ENCODE data around the gene HIF3A. TPM values are rescaled to one million over a fixed set of nuclear protein-coding genes. Genes with fewer than 3 reads are reported as not detected.
A peak's percentile ranks its signal among the peaks of the same experiment; 100 is the strongest.

HIF3A gene
- total RNA-seq, 5 donors from 2014 or later (not counting 1 experiment from before 2014, with no cell fraction given), result 0.13 to 0.76 (median 0.26) TPM; not detected in 2

DNA sequence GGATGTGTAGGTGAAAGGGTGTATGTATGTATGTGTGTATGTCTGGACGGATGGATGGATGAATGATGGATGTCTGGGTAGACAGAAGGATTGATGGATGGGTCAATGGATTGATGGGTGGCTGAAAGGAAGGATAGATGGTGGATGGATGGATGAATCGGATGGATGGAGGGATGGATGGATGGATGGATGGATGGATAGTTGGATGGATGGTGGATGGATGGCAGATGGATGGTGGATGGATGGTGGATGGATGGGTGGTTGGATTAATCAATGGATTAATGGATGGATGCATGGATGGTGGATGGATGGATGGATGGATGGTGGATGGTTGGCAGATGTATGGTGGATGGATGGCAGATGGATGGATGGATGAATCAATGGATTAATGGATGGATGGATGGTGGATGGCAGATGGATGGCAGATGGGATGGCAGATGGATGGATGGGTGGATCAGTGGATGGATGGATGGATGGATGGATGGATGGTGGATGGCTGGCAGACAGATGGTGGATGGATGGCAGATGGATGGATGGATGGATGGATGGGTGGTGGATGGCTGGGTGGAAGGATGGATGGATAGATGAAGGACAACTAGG is 33.6 kb downstream of the HIF3A start:
- H3K27me3 ChIP-seq (replicated peaks in 1 of 2; ENCODE audit: control insufficient read depth in 2 of 2, extremely low read depth in 1 of 2, insufficient read depth in 2 of 2, low read length in 1 of 2), result peaks cover 0 to 6% of the 10 kb centered on the region in 2 experiments
- CTCF ChIA-PET, result no interaction called here
- Mint-ChIP-seq H3K27me3 (peaks cover 6 to 11% of the 10 kb centered on the region in 2 donors), H3K36me3 (peaks cover 10% of the 10 kb centered on the region), H3K27ac (no peak overlapping the region), H3K9me3 (peaks cover 18 to 29% (median 19%) of the 10 kb centered on the region in 3 donors), H3K4me1 (no peaks in the 10 kb centered on the region), H3K4me3 (no peak overlapping the region)
- DNase-seq (no peak), ATAC-seq (replicated peaks in 1 of 4) (no peak)
- H3K9me3 ChIP-seq, result no peaks in the 10 kb centered on the region
- POLR2A ChIA-PET, result no interaction called here
- H3K4me1 ChIP-seq (ENCODE audit: control insufficient read depth in 1 of 2, extremely low read depth in 1 of 2, insufficient read depth in 2 of 2, low read length in 2 of 2), result no peaks in the 10 kb centered on the region
- H3K36me3 ChIP-seq (ENCODE audit: control insufficient read depth in 2 of 2, extremely low read depth in 1 of 2, insufficient read depth in 1 of 2, low read length in 1 of 2), result no peaks in the 10 kb centered on the region
- WGBS (ENCODE audit: insufficient coverage), result 85% methylated on average over 2 of the region's 2 CpGs
- no peak overlapping the region for H3K4me3 ChIP-seq (ENCODE audit: control insufficient read depth in 1 of 2, extremely low read depth in 1 of 2, low read length in 1 of 2)
- H3K27ac ChIP-seq (ENCODE audit: low read length), result no peak overlapping the region

DNA sequence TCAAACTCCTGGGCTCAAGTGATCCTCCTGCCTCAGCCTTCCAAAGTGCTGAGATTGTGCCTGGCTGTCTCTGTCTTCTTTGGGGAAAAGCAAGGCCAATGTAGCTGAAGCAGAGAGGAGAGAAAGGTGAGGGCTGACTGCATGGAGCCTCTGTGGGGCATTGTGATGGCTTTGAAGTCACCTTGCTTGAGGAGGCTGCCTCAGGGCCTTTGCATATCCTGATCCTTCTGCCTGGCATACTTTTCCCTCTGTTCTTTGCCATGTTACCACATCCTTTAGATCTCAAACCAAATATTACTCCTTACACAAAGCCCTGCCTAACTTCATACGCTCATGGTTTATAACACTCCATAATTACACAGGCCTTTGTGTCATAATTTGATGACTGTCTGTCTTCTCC is 40.6 kb downstream of the HIF3A start:
- WGBS (ENCODE audit: insufficient coverage), result no CpG with 5 or more reads among the region's 1 CpG
- H3K27ac ChIP-seq (ENCODE audit: low read length), result no peak overlapping the region
- no peak for ATAC-seq (replicated peaks in 1 of 4)
- H3K36me3 ChIP-seq (ENCODE audit: control insufficient read depth in 2 of 2, extremely low read depth in 1 of 2, insufficient read depth in 1 of 2, low read length in 1 of 2), result no peaks in the 10 kb centered on the region
- ChIA-PET CTCF (no interaction called here), POLR2A (no interaction called here)
- Mint-ChIP-seq H3K4me3 (no peak overlapping the region), H3K36me3 (no peaks in the 10 kb centered on the region), H3K27me3 (peaks cover 0 to 6% of the 10 kb centered on the region in 2 donors), H3K4me1 (no peaks in the 10 kb centered on the region), H3K27ac (no peak overlapping the region), H3K9me3 (no peaks in the 10 kb centered on the region)
- no peak overlapping the region for H3K4me3 ChIP-seq (ENCODE audit: control insufficient read depth in 1 of 2, extremely low read depth in 1 of 2, low read length in 1 of 2)
- no peak for DNase-seq
- H3K9me3 ChIP-seq, result no peaks in the 10 kb centered on the region
- peaks cover 0 to 13% of the 10 kb centered on the region in 2 experiments for H3K27me3 ChIP-seq (replicated peaks in 1 of 2; ENCODE audit: control insufficient read depth in 2 of 2, extremely low read depth in 1 of 2, insufficient read depth in 2 of 2, low read length in 1 of 2)
- no peaks in the 10 kb centered on the region for H3K4me1 ChIP-seq (ENCODE audit: control insufficient read depth in 1 of 2, extremely low read depth in 1 of 2, insufficient read depth in 2 of 2, low read length in 2 of 2)

DNA sequence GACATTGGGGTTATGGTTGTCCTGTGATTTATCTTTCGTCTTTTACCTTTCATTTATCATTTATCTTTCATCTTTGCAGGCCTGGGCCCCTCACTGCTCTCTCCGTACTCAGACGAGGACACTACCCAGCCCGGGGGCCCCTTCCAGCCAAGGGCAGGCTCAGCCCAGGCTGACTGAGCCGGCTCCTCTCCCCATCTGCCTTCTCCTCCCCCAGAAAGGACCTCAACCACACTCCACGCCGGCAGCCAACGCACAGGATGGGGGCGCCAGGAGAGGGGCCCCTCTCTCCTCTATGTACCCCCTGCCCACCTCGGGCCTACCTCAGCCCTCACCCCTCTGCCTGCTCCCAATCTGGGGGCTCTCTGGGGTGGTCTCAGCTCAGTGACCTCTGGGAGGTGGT is 42.6 kb downstream of the HIF3A start:
- Mint-ChIP-seq H3K9me3 (no peaks in the 10 kb centered on the region), H3K36me3 (no peaks in the 10 kb centered on the region), H3K4me3 (no peak overlapping the region), H3K4me1 (no peaks in the 10 kb centered on the region), H3K27me3 (peaks cover 0 to 6% of the 10 kb centered on the region in 2 donors), H3K27ac (no peak overlapping the region)
- no peaks in the 10 kb centered on the region for H3K36me3 ChIP-seq (ENCODE audit: control insufficient read depth in 2 of 2, extremely low read depth in 1 of 2, insufficient read depth in 1 of 2, low read length in 1 of 2)
- DNase-seq (no peak), ATAC-seq (replicated peaks in 1 of 4) (no peak)
- 79% methylated on average over 7 of the region's 10 CpGs for WGBS (ENCODE audit: insufficient coverage)
- no peaks in the 10 kb centered on the region for H3K9me3 ChIP-seq
- ChIA-PET CTCF (no interaction called here), POLR2A (interaction anchor here in 1 of 2 donors (0.6 kb wide), 1 partner anchor 127 kb away, joined by 3 read pairs; no protein-coding TSS in a partner anchor)
- peaks cover 0 to 17% of the 10 kb centered on the region in 2 experiments for H3K27me3 ChIP-seq (replicated peaks in 1 of 2; ENCODE audit: control insufficient read depth in 2 of 2, extremely low read depth in 1 of 2, insufficient read depth in 2 of 2, low read length in 1 of 2)
- no peak overlapping the region for H3K4me3 ChIP-seq (ENCODE audit: control insufficient read depth in 1 of 2, extremely low read depth in 1 of 2, low read length in 1 of 2)
- H3K4me1 ChIP-seq (ENCODE audit: control insufficient read depth in 1 of 2, extremely low read depth in 1 of 2, insufficient read depth in 2 of 2, low read length in 2 of 2), result no peaks in the 10 kb centered on the region
- H3K27ac ChIP-seq (ENCODE audit: low read length), result no peak overlapping the region

DNA sequence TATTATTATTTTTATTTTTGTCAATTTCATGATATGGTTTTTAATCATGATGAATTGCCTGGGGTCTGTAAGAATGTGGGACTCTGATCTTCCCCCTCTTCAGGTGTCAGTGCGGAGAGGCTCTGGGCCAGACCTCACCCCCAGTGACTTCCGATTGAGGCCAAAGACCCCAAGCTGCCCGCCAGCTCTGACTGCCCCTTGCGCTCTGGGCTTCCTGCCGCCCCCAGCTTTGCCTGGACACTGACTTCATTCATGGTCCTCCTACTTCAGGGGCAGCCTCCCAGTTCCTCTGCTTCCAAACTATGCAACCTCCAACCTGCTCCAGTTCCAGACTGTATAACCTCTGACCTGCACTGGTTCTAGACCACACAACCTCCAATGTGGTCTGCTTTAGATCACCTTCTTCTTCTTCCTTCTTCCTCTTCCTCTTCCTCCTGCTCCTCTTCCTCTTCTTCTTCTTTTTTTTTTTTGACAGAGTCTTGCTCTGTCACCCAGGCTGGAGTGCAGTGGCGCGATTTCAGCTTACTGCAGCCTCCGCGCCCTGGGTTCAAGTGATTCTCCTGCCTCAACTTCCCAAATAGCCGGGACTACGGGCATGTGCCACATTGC is 43.3 kb downstream of the HIF3A start:
- Histone ChIP-seq H3K4me1 (ENCODE audit: control insufficient read depth in 1 of 2, extremely low read depth in 1 of 2, insufficient read depth in 2 of 2, low read length in 2 of 2) (no peaks in the 10 kb centered on the region), H3K9me3 (no peaks in the 10 kb centered on the region), H3K36me3 (ENCODE audit: control insufficient read depth in 2 of 2, extremely low read depth in 1 of 2, insufficient read depth in 1 of 2, low read length in 1 of 2) (no peaks in the 10 kb centered on the region), H3K27me3 (replicated peaks in 1 of 2; ENCODE audit: control insufficient read depth in 2 of 2, extremely low read depth in 1 of 2, insufficient read depth in 2 of 2, low read length in 1 of 2) (peaks cover 0 to 17% of the 10 kb centered on the region in 2 experiments), H3K4me3 (ENCODE audit: control insufficient read depth in 1 of 2, extremely low read depth in 1 of 2, low read length in 1 of 2) (no peak overlapping the region), H3K27ac (ENCODE audit: low read length) (no peak overlapping the region)
- DNase-seq, result no peak
- Mint-ChIP-seq H3K4me3 (no peak overlapping the region), H3K36me3 (no peaks in the 10 kb centered on the region), H3K27me3 (peaks cover 0 to 6% of the 10 kb centered on the region in 2 donors), H3K9me3 (no peaks in the 10 kb centered on the region), H3K4me1 (no peaks in the 10 kb centered on the region), H3K27ac (no peak overlapping the region)
- no peak for ATAC-seq (replicated peaks in 1 of 4)
- WGBS (ENCODE audit: insufficient coverage), result 93% methylated on average over 5 of the region's 11 CpGs
- ChIA-PET POLR2A (interaction anchor here in 1 of 2 donors (0.6 kb wide), 1 partner anchor 126 kb away, joined by 3 read pairs; no protein-coding TSS in a partner anchor), CTCF (no interaction called here)

DNA sequence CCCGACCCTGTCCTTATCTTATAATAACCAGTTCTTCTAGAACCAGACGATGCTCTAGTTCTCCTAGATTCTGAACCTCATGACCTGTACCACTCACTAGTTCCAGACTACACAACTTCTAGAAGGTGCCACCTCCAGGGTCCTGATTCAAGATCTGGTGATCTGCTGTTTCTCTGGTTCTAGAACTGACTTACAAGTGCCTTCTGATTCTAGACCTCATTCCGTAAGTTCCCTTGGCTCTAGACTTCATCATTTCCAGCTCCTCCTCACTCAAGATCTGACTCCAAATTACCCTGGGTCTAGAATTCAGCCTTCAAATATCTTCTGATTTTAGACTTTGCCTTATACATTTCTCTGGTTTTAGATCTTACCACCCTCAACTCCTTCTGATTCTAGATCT is 45.1 kb downstream of the HIF3A start:
- no peaks in the 10 kb centered on the region for H3K9me3 ChIP-seq
- Mint-ChIP-seq H3K4me3 (no peak overlapping the region), H3K27me3 (peaks cover 0 to 6% of the 10 kb centered on the region in 2 donors), H3K4me1 (peaks cover under 1 to 14% (median 10%) of the 10 kb centered on the region in 3 donors), H3K36me3 (no peaks in the 10 kb centered on the region), H3K27ac (no peak overlapping the region), H3K9me3 (no peaks in the 10 kb centered on the region)
- 94% methylated on average over 3 of the region's 3 CpGs for WGBS (ENCODE audit: insufficient coverage)
- ATAC-seq (replicated peaks in 1 of 4) (no peak), DNase-seq (no peak)
- H3K4me3 ChIP-seq (ENCODE audit: control insufficient read depth in 1 of 2, extremely low read depth in 1 of 2, low read length in 1 of 2), result no peak overlapping the region
- ChIA-PET CTCF (interaction anchor here in 1 of 2 donors (0.7 kb wide), 1 partner anchor 220 kb away, joined by 3 read pairs; no protein-coding TSS in a partner anchor), POLR2A (no interaction called here)
- no peak overlapping the region for H3K27ac ChIP-seq (ENCODE audit: low read length)
- no peaks in the 10 kb centered on the region for H3K36me3 ChIP-seq (ENCODE audit: control insufficient read depth in 2 of 2, extremely low read depth in 1 of 2, insufficient read depth in 1 of 2, low read length in 1 of 2)
- H3K4me1 ChIP-seq (ENCODE audit: control insufficient read depth in 1 of 2, extremely low read depth in 1 of 2, insufficient read depth in 2 of 2, low read length in 2 of 2), result peaks cover 4 to 7% of the 10 kb centered on the region in 2 experiments
- H3K27me3 ChIP-seq (replicated peaks in 1 of 2; ENCODE audit: control insufficient read depth in 2 of 2, extremely low read depth in 1 of 2, insufficient read depth in 2 of 2, low read length in 1 of 2), result peaks cover 0 to 15% of the 10 kb centered on the region in 2 experiments

DNA sequence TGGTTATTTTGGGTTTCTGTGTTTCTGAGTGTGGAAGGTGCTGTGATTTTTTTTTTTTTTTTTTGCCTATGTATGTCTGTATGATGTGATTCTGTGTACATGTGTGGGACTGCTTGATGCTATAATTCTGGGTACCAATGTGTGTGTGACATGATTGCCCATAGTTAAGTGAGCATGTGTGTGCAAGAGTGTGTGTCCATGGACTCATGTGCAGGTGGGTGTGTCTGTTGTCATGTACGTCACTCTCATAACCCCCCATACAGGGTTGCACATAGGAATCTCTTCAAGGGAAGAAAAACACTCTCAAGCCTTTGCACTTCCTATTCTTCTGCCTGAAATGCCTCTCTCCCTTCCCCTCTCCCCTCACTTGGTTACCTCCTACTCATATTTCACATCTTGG is 47.5 kb downstream of the HIF3A start:
- peaks cover 0 to 14% of the 10 kb centered on the region in 2 experiments for H3K27me3 ChIP-seq (replicated peaks in 1 of 2; ENCODE audit: control insufficient read depth in 2 of 2, extremely low read depth in 1 of 2, insufficient read depth in 2 of 2, low read length in 1 of 2)
- ATAC-seq (replicated peaks in 1 of 4) (no peak), DNase-seq (no peak)
- H3K4me3 Mint-ChIP-seq, result peak overlapping the region in 1 of 3 donors; percentile 4
- CTCF ChIA-PET, result interaction anchor here in 1 of 2 donors (0.5 kb wide), 1 partner anchor 146 kb away, joined by 6 read pairs; no protein-coding TSS in a partner anchor
- H3K9me3 ChIP-seq, result no peaks in the 10 kb centered on the region
- H3K4me1 Mint-ChIP-seq, result peaks cover 24 to 37% (median 31%) of the 10 kb centered on the region in 3 donors
- no peaks in the 10 kb centered on the region for H3K36me3 ChIP-seq (ENCODE audit: control insufficient read depth in 2 of 2, extremely low read depth in 1 of 2, insufficient read depth in 1 of 2, low read length in 1 of 2)
- H3K36me3 Mint-ChIP-seq, result no peaks in the 10 kb centered on the region
- no peaks in the 10 kb centered on the region for H3K9me3 Mint-ChIP-seq
- H3K4me3 ChIP-seq (ENCODE audit: control insufficient read depth in 1 of 2, extremely low read depth in 1 of 2, low read length in 1 of 2), result no peak overlapping the region
- no peak overlapping the region for H3K27ac Mint-ChIP-seq
- H3K27me3 Mint-ChIP-seq, result peaks cover 0 to 5% of the 10 kb centered on the region in 2 donors
- POLR2A ChIA-PET, result no interaction called here
- H3K27ac ChIP-seq (ENCODE audit: low read length), result no peak overlapping the region
- peaks cover 12 to 28% of the 10 kb centered on the region in 2 experiments for H3K4me1 ChIP-seq (ENCODE audit: control insufficient read depth in 1 of 2, extremely low read depth in 1 of 2, insufficient read depth in 2 of 2, low read length in 2 of 2)
- no CpG with 5 or more reads among the region's 1 CpG for WGBS (ENCODE audit: insufficient coverage)

Measured in T-cell (primary cell).